Trophoblast cell (in vitro differentiated cells and primary cell): ENCODE measurements around the gene B4GALNT4.

Source experiments
- DNase-seq, 2 donors: peaks; one replicate each; pipeline ENCODE4 v3.0.0-alpha.2; 2016
- H2AFZ ChIP-seq: 2 replicates; pipeline ENCODE4 v1.6.1; 2013; ENCODE audit warnings: low read length, moderate library complexity, mild to moderate bottlenecking; ENCODE audit not compliant: insufficient read depth, poor library complexity
- H2AK5ac ChIP-seq: 2 replicates; pipeline ENCODE4 v1.6.1; 2013; ENCODE audit warnings: mild to moderate bottlenecking, low read length
- H2BK120ac ChIP-seq: 2 replicates; pipeline ENCODE4 v1.6.1; 2013; ENCODE audit warnings: low read length, mild to moderate bottlenecking, moderate library complexity; ENCODE audit not compliant: insufficient read depth, poor library complexity
- H2BK12ac ChIP-seq: 2 replicates; pipeline ENCODE4 v1.6.1; 2013; ENCODE audit warnings: mild to moderate bottlenecking, low read length, moderate library complexity
- H2BK5ac ChIP-seq: 2 replicates; pipeline ENCODE4 v1.6.1; 2013; ENCODE audit warnings: low read length, low read depth, moderate library complexity, mild to moderate bottlenecking; ENCODE audit not compliant: poor library complexity
- H3K14ac ChIP-seq: 2 replicates; pipeline ENCODE4 v1.6.1; 2013; ENCODE audit warnings: mild to moderate bottlenecking, low read length
- H3K18ac ChIP-seq: 2 replicates; pipeline ENCODE4 v1.6.1; 2013; ENCODE audit warnings: mild to moderate bottlenecking, low read length
- H3K23ac ChIP-seq: 2 replicates; pipeline ENCODE4 v1.6.1; 2013; ENCODE audit warnings: low read length
- H3K27ac ChIP-seq: 2 replicates; pipeline ENCODE4 v1.5.1; 2013; ENCODE audit warnings: low read depth, mild to moderate bottlenecking, inconsistent platforms, low read length, moderate library complexity
- H3K27me3 ChIP-seq: 2 replicates; pipeline ENCODE4 v1.6.1; 2013; ENCODE audit warnings: inconsistent platforms, mild to moderate bottlenecking, low read length, moderate library complexity; ENCODE audit not compliant: insufficient read depth
- H3K36me3 ChIP-seq, 2 experiments: 1 replicate in 1 of 2; 2 replicates in 1 of 2; pipeline ENCODE4 v1.6.1; 2013; ENCODE audit warnings: low read length in 2 of 2, mild to moderate bottlenecking in 2 of 2, moderate library complexity in 1 of 2; ENCODE audit not compliant: insufficient read depth in 2 of 2, control insufficient read depth in 1 of 2
- H3K4ac ChIP-seq: 2 replicates; pipeline ENCODE4 v1.6.1; 2013; ENCODE audit warnings: low read depth, mild to moderate bottlenecking, low read length, moderate library complexity
- H3K4me1 ChIP-seq, 2 experiments: 1 replicate in 1 of 2; 2 replicates in 1 of 2; pipeline ENCODE4 v1.6.1; 2013; ENCODE audit warnings: low read length in 2 of 2, mild to moderate bottlenecking in 2 of 2, moderate library complexity in 1 of 2; ENCODE audit not compliant: insufficient read depth in 2 of 2, control insufficient read depth in 1 of 2
- H3K4me2 ChIP-seq: 2 replicates; pipeline ENCODE4 v1.6.1; 2013; ENCODE audit warnings: inconsistent platforms, mild to moderate bottlenecking, low read length, moderate library complexity
- H3K4me3 ChIP-seq: 2 replicates; pipeline ENCODE4 v1.5.1; 2013; ENCODE audit warnings: mild to moderate bottlenecking, low read depth, low read length, inconsistent platforms
- H3K79me1 ChIP-seq: one replicate; pipeline ENCODE4 v1.6.1; 2013; ENCODE audit warnings: low read length
- H3K79me2 ChIP-seq: 2 replicates; pipeline ENCODE4 v1.6.1; 2013; ENCODE audit warnings: low read length, mild to moderate bottlenecking; ENCODE audit not compliant: control insufficient read depth, insufficient read depth, poor library complexity
- H3K9ac ChIP-seq: 2 replicates; pipeline ENCODE4 v1.6.1; 2013; ENCODE audit warnings: mild to moderate bottlenecking, low read length
- H3K9me3 ChIP-seq: 2 replicates; pipeline ENCODE4 v1.6.1; 2013; ENCODE audit warnings: low read depth, mild to moderate bottlenecking, control low read depth, inconsistent platforms, low read length; ENCODE audit not compliant: insufficient read depth
- H4K12ac ChIP-seq: 2 replicates; pipeline ENCODE4 v1.6.1; 2013; ENCODE audit warnings: low read depth, mild to moderate bottlenecking, low read length, moderate library complexity
- H4K8ac ChIP-seq: 2 replicates; pipeline ENCODE4 v1.6.1; 2013; ENCODE audit warnings: low read depth, mild to moderate bottlenecking, low read length, moderate library complexity
- H4K91ac ChIP-seq: one replicate; pipeline ENCODE4 v1.6.1; 2013; ENCODE audit warnings: low read depth, mild to moderate bottlenecking, low read length, moderate library complexity
- WGBS: extraction: QIAGEN DNeasy Blood & Tissue Kit; methylation state at CpG from one replicate; pipeline ENCODE4 v1.1.7; 2013; ENCODE audit warnings: missing lambda C conversion rate; ENCODE audit not compliant: insufficient read length, insufficient coverage; ENCODE audit errors: extremely low coverage; 5-methylcytosine and 5-hydroxymethylcytosine counted together

Gene B4GALNT4

GRCh38 chr11:334264-334994, 34.9 kb upstream of the B4GALNT4 start:
- H3K79me2 ChIP-seq, result no peaks in the 10 kb centered on the region
- no peaks in the 10 kb centered on the region for H3K36me3 ChIP-seq
- no CpG with 5 or more reads among the region's 25 CpGs for WGBS
- H3K14ac ChIP-seq, result no peak overlapping the region
- no peak overlapping the region for H3K4ac ChIP-seq
- H3K79me1 ChIP-seq, result no peaks in the 10 kb centered on the region
- H2AK5ac ChIP-seq, result no peak overlapping the region
- H3K4me1 ChIP-seq, result peaks cover 8 to 9% of the 10 kb centered on the region in 2 experiments
- H2BK120ac ChIP-seq, result no peak overlapping the region
- H3K27me3 ChIP-seq, result no peaks in the 10 kb centered on the region
- H2BK5ac ChIP-seq, result no peak overlapping the region
- peak overlapping the region; percentile 77 for H4K91ac ChIP-seq
- H2AFZ ChIP-seq, result peak overlapping the region; percentile 30
- H4K8ac ChIP-seq, result peak overlapping the region; percentile 9
- no peak overlapping the region for H3K9ac ChIP-seq
- H4K12ac ChIP-seq, result no peak overlapping the region
- H3K23ac ChIP-seq, result no peak overlapping the region
- DNase-seq, result peak; percentile 7 to 58
- no peak overlapping the region for H3K18ac ChIP-seq
- peak overlapping the region; percentile 19 for H3K4me2 ChIP-seq
- peaks cover 13% of the 10 kb centered on the region for H3K9me3 ChIP-seq
- H3K4me3 ChIP-seq, result no peak overlapping the region
- H2BK12ac ChIP-seq, result peak overlapping the region; percentile 33
- H3K27ac ChIP-seq, result peak overlapping the region; percentile 63

GRCh38 chr11:335779-336658, 33.3 kb upstream of the B4GALNT4 start:
- Histone ChIP-seq H4K8ac (no peak overlapping the region), H3K9me3 (peaks cover 11% of the 10 kb centered on the region), H3K4ac (no peak overlapping the region), H3K14ac (no peak overlapping the region), H3K27ac (no peak overlapping the region), H2AFZ (no peak overlapping the region), H3K27me3 (no peaks in the 10 kb centered on the region), H2BK120ac (no peak overlapping the region), H3K79me1 (no peaks in the 10 kb centered on the region), H3K4me1 (peaks cover 8 to 9% of the 10 kb centered on the region in 2 experiments), H3K4me2 (no peak overlapping the region), H3K23ac (no peak overlapping the region), H2BK5ac (no peak overlapping the region), H3K4me3 (no peak overlapping the region), H4K12ac (no peak overlapping the region), H3K18ac (no peak overlapping the region), H3K9ac (no peak overlapping the region), H3K36me3 (no peaks in the 10 kb centered on the region), H2BK12ac (peak overlapping the region; percentile 5), H2AK5ac (no peak overlapping the region), H4K91ac (no peak overlapping the region), H3K79me2 (no peaks in the 10 kb centered on the region)
- no peak for DNase-seq
- no CpG with 5 or more reads among the region's 15 CpGs for WGBS

- no peaks in the 10 kb centered on the region for H3K79me1 ChIP-seq
- H3K18ac ChIP-seq, result no peak overlapping the region
- H3K36me3 ChIP-seq, result no peaks in the 10 kb centered on the region
- H3K4me1 ChIP-seq, result peaks cover 8 to 9% of the 10 kb centered on the region in 2 experiments
- no peaks in the 10 kb centered on the region for H3K79me2 ChIP-seq
- H3K27me3 ChIP-seq, result no peaks in the 10 kb centered on the region
- H3K14ac ChIP-seq, result no peak overlapping the region
- H2AK5ac ChIP-seq, result no peak overlapping the region
- no peak overlapping the region for H2AFZ ChIP-seq
- H4K8ac ChIP-seq, result no peak overlapping the region
- peak overlapping the region; percentile 5 for H2BK12ac ChIP-seq
- H3K4me2 ChIP-seq, result no peak overlapping the region
- H3K23ac ChIP-seq, result no peak overlapping the region
- no peak overlapping the region for H3K27ac ChIP-seq
- H3K4me3 ChIP-seq, result no peak overlapping the region
- H4K12ac ChIP-seq, result no peak overlapping the region
- H4K91ac ChIP-seq, result no peak overlapping the region
- H2BK120ac ChIP-seq, result no peak overlapping the region
- H2BK5ac ChIP-seq, result no peak overlapping the region
- no peak for DNase-seq
- no peak overlapping the region for H3K4ac ChIP-seq
- no CpG with 5 or more reads among the region's 4 CpGs for WGBS
- H3K9me3 ChIP-seq, result peaks cover 8% of the 10 kb centered on the region
- H3K9ac ChIP-seq, result no peak overlapping the region
Measured at GRCh38 chr11:336659-337198, 32.6 kb upstream of the B4GALNT4 start.

- H3K4me2 ChIP-seq, result no peak overlapping the region
- no peak overlapping the region for H3K14ac ChIP-seq
- no peak overlapping the region for H4K8ac ChIP-seq
- no peaks in the 10 kb centered on the region for H3K36me3 ChIP-seq
- H3K27ac ChIP-seq, result no peak overlapping the region
- no peaks in the 10 kb centered on the region for H3K79me2 ChIP-seq
- no peak overlapping the region for H3K4ac ChIP-seq
- H3K4me1 ChIP-seq, result peaks cover 9 to 11% of the 10 kb centered on the region in 2 experiments
- H3K18ac ChIP-seq, result no peak overlapping the region
- no peak for DNase-seq
- H2BK5ac ChIP-seq, result no peak overlapping the region
- H4K12ac ChIP-seq, result no peak overlapping the region
- no peaks in the 10 kb centered on the region for H3K27me3 ChIP-seq
- no peak overlapping the region for H3K4me3 ChIP-seq
- H4K91ac ChIP-seq, result no peak overlapping the region
- peaks cover 5% of the 10 kb centered on the region for H3K9me3 ChIP-seq
- WGBS, result no CpG with 5 or more reads among the region's 6 CpGs
- no peak overlapping the region for H2BK120ac ChIP-seq
- H2AFZ ChIP-seq, result no peak overlapping the region
- no peak overlapping the region for H2AK5ac ChIP-seq
- no peak overlapping the region for H3K9ac ChIP-seq
- H3K79me1 ChIP-seq, result no peaks in the 10 kb centered on the region
- no peak overlapping the region for H3K23ac ChIP-seq
- H2BK12ac ChIP-seq, result no peak overlapping the region
Measured at GRCh38 chr11:337711-338110, 31.6 kb upstream of the B4GALNT4 start.
